Dermis microvascular lymphatic vessel endothelial cell (primary cell): Measurements from ENCODE around the gene OOSP3. TPM values are rescaled to one million over a fixed set of nuclear protein-coding genes. Genes with fewer than 3 reads are reported as not detected.

Source experiments
- DNase-seq, 2 donors: peaks; one replicate each; pipeline versions ENCODE4 v3.0.0 to v3.0.0-alpha.2; 2010; ENCODE audit warnings: low read depth in 2 of 2
- total RNA-seq: library from RNA; depleted of rRNA; stranded (reverse); fragments of >200 nt; gene quantifications from 2 replicates; pipeline ENCODE4 v1.2.1, GENCODE V29; 2014

Gene OOSP3
- total RNA-seq, 1 donor from 2014 or later: 0.13 TPM

DNA sequence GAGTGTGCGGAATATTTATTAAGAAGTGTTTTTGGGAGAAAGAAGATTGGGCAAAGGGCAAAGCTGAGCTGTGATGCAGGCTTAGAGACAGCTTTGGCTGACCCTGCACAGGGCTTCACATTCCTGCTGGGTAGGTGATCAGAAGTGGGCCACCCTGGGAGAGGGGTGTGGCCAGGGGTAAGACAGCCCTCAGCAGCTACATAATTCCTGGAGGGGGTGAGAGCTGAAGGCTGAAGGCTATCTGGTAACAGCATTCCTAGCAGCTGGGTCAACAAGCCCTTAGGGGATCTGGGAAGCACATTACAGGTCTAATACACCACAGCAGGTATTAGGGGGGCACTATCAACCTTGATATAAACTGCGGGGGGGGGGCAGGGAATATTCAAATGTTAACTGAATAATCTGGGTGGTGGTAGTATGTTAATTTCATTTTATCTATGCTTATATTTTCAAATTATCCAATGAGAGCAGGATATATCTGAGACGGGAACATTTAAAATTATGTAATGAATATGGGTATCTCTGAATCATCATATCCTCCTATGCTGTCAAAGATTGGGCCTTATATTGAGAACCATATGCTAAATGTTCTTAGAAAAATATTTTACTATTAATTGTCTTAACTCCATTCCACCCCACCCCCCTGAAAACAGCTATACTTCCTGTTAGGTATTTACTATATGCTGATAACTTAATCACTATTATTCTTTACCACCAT, 65.6 kb downstream of the OOSP3 start:
- no peak for DNase-seq

DNA sequence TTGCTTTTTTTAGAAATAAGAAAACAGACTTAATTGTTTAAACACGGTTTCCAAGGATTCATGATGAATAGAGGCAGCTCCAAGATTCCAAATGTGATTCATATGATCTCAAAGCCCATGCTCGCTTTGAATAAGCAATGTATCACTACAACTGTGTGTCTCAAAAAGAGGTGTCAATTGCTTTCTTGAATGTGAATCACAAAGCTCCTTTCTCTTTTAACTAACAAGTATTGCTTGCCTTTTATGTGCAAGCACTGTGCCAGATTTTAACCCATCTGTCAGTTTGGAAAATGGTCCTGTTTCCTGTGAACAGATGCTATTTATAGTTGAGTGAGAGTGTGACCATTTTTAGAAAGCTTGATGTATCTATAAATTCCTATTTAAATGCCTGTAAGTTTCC, 66.1 kb downstream of the OOSP3 start:
- DNase-seq: no peak

Other genes with a start within 250 kb of the OOSP3 start
- 4.2 and 10.1 TPM in 2 replicates for gene PATL1, start 209.7 kb upstream of the OOSP3 start, total RNA-seq
- not detected in 2 replicates for gene OR10V1, start 164.9 kb upstream of the OOSP3 start, total RNA-seq
- 62.4 and 102 TPM in 2 replicates for gene STX3, start 123.4 kb upstream of the OOSP3 start, total RNA-seq
- 20.2 and 29.3 TPM in 2 replicates for gene MRPL16, start 68.0 kb upstream of the OOSP3 start, total RNA-seq
- not detected in 2 replicates for gene CBLIF, start 33.3 kb upstream of the OOSP3 start, total RNA-seq
- gene TCN1, start 12.3 kb upstream of the OOSP3 start, total RNA-seq: not detected in 2 replicates
- 0.13 TPM in 1 of 2 replicates, not detected in the other for gene OOSP1, start 59.6 kb downstream of the OOSP3 start, total RNA-seq
- gene OOSP4A, start 85.3 kb downstream of the OOSP3 start, total RNA-seq: not detected in 2 replicates
- not detected in 2 replicates for gene OOSP4B, start 138.4 kb downstream of the OOSP3 start, total RNA-seq
- gene OOSP2, start 161.6 kb downstream of the OOSP3 start, total RNA-seq: not detected in 2 replicates
- not detected in 2 replicates for gene MS4A3, start 177.9 kb downstream of the OOSP3 start, total RNA-seq
- gene MS4A2, start 209.9 kb downstream of the OOSP3 start, total RNA-seq: not detected in 2 replicates